ENCODE data around the gene CCDC124.

- TF ChIP-seq CTCF (IDR thresholded peaks at IDR 0.05), result no peak
- TF ChIP-seq POLR2A (IDR thresholded peaks at IDR 0.05), result no peak
Measured at GRCh38 chr19:17942181-17942580, 9.4 kb downstream of the CCDC124 start.

Data from thyroid gland (tissue), 4 donors.